ENCODE measurements around the gene TUT1. TPM values are rescaled to one million over a fixed set of nuclear protein-coding genes. Genes with fewer than 3 reads are reported as not detected.
A peak's percentile ranks its signal among the peaks of the same experiment; 100 is the strongest.

Gene TUT1
- total RNA-seq, 2 donors from 2014 or later: 11.1 to 26.2 TPM

DNA sequence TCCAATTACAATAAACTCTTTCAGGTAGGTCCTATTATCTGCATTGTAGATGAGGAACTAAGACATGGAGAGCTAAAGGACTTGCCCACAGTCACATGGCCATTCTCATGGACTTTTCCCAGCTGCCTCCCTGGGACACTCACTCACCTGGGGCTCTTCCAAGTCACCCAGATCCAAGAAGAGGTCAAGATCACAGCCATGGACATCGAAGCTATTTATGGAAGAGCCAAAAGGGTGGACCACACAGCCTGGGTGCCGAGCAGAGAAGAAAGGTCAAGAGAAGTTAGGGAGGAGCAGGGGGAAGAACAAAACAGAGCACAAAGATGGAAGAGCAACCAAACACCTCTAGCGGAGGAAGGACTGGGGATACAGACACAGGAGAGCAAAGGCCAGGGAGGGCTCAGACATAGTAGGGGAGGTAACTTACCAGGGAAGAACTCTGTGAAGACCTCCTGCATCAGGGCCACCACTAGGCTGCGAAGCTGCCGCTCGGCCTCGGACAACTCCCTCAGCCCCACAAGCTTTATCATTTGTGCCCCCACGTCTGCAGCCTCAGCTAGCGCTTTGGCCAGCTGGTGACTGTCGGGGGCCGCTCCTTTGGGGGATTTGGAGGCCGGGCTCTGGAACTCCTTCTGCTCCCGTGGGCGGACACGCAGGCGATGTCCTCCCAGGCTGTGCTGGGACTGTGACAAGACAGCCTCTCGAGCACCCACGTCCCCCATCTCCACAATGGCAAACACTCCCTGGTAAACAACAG lies 10.2 kb downstream of the TUT1 start:
- no peaks in the 10 kb centered on the region for H3K27me3 ChIP-seq
- H3K9me3 ChIP-seq: no peaks in the 10 kb centered on the region
- no peak overlapping the region for H3K9ac ChIP-seq (ENCODE audit: low read depth in 2 of 2, low read length in 2 of 2)
- DNase-seq: no peak
- H3K4me3 ChIP-seq: no peak overlapping the region
- no peak overlapping the region for H3K27ac ChIP-seq
- TF ChIP-seq, protein P1, sequence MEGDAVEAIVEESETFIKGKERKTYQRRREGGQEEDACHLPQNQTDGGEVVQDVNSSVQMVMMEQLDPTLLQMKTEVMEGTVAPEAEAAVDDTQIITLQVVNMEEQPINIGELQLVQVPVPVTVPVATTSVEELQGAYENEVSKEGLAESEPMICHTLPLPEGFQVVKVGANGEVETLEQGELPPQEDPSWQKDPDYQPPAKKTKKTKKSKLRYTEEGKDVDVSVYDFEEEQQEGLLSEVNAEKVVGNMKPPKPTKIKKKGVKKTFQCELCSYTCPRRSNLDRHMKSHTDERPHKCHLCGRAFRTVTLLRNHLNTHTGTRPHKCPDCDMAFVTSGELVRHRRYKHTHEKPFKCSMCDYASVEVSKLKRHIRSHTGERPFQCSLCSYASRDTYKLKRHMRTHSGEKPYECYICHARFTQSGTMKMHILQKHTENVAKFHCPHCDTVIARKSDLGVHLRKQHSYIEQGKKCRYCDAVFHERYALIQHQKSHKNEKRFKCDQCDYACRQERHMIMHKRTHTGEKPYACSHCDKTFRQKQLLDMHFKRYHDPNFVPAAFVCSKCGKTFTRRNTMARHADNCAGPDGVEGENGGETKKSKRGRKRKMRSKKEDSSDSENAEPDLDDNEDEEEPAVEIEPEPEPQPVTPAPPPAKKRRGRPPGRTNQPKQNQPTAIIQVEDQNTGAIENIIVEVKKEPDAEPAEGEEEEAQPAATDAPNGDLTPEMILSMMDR (IDR thresholded peaks at IDR 0.05): no peak
- peaks cover 6% of the 10 kb centered on the region for H3K4me1 ChIP-seq
- intact Hi-C loops (cut with DNase I): no loop called here
- H3K36me3 ChIP-seq: no peaks in the 10 kb centered on the region

DNA sequence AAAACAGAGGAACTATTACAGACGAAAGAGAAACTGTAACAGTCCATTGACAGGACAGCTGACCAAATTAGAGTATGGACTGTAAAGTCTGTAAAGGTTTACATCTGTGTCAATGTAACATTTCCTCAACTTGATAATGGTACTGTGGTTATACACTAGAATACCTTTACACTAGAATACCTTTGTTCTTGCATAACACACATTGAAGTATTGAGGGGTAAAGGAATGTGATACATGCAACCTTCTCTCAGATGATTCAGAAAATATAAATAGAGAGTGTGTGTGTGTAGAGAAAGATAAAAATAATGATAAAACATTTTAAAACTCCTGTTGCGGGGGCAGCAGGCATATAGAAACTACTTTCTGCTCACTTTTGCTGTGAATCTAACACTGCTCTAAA lies 12.1 kb downstream of the TUT1 start:
- no peak overlapping the region for H3K9ac ChIP-seq (ENCODE audit: low read depth in 2 of 2, low read length in 2 of 2)
- TF ChIP-seq, protein P1 (IDR thresholded peaks at IDR 0.05): no peak
- intact Hi-C loops (cut with DNase I): no loop called here
- H3K36me3 ChIP-seq: no peaks in the 10 kb centered on the region
- no peak overlapping the region for H3K4me3 ChIP-seq
- H3K4me1 ChIP-seq: peaks cover 18% of the 10 kb centered on the region
- H3K27me3 ChIP-seq: no peaks in the 10 kb centered on the region
- no peak for DNase-seq
- no peaks in the 10 kb centered on the region for H3K9me3 ChIP-seq
- no peak overlapping the region for H3K27ac ChIP-seq

DNA sequence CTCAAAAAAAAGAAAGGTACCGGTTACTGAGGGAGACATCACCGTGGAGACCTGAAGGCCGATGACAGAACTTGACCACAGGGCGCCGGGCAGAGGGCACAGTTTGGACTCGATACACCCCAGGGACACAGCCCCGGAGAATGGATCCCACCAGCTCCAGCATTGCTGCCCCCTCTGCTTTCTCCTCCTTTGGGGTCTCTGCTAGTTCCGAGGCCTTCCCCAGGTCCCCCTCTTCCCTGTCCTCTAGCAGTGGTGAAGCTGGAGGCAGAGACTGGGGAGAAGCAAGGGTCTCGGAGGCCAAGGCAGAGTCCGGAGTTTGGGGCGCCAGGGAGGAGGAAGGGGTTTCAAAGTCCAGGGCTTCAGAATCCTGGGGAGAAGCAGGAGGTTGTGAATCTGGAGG lies 12.8 kb downstream of the TUT1 start:
- Histone ChIP-seq H3K36me3 (no peaks in the 10 kb centered on the region), H3K4me3 (no peak overlapping the region), H3K9ac (ENCODE audit: low read depth in 2 of 2, low read length in 2 of 2) (no peak overlapping the region), H3K4me1 (peaks cover 18% of the 10 kb centered on the region), H3K27me3 (no peaks in the 10 kb centered on the region), H3K27ac (no peak overlapping the region), H3K9me3 (no peaks in the 10 kb centered on the region)
- TF ChIP-seq, protein P1 (IDR thresholded peaks at IDR 0.05): no peak
- intact Hi-C loops (cut with DNase I): no loop called here
- DNase-seq: no peak

DNA sequence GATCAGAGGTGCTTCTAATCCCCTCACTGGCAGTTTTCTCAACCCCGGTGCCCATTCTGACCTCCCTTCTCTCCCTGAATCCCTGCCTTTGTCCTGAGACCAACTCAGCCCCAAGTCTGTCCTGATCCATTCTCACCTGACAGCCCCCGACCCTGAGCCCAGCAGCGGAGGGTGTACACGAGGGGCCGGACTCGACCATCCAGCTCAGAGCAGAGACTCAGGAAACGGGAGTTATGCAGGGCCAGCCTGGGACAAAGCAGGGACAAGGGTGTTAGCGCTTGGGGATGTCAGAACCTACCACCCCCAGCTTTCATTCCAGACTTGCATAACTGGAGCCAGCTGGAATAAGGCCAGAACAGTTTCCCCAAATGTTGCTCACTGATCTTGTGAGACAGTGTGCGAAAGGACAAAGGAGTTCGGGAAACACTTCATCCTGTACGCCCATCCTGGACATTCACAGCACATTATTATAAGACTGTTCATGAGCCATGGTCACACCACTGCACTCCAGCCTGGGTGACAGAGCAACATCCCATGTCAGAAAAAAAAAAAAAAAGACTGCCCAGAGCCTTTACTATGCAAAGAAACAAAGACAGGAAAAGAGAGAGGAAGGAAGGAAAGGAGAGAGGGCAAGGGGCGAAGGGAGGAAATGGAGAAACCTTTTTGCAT lies 14.1 kb downstream of the TUT1 start:
- Histone ChIP-seq H3K27me3 (no peaks in the 10 kb centered on the region), H3K27ac (peak overlapping the region; percentile 48), H3K9ac (ENCODE audit: low read depth in 2 of 2, low read length in 2 of 2) (peak overlapping the region in 1 of 2 donors; percentile 98), H3K36me3 (no peaks in the 10 kb centered on the region), H3K4me3 (no peak overlapping the region), H3K9me3 (no peaks in the 10 kb centered on the region), H3K4me1 (peaks cover 18% of the 10 kb centered on the region)
- TF ChIP-seq, protein P1 (IDR thresholded peaks at IDR 0.05): no peak
- intact Hi-C loops (cut with DNase I): no loop called here
- no peak for DNase-seq

DNA sequence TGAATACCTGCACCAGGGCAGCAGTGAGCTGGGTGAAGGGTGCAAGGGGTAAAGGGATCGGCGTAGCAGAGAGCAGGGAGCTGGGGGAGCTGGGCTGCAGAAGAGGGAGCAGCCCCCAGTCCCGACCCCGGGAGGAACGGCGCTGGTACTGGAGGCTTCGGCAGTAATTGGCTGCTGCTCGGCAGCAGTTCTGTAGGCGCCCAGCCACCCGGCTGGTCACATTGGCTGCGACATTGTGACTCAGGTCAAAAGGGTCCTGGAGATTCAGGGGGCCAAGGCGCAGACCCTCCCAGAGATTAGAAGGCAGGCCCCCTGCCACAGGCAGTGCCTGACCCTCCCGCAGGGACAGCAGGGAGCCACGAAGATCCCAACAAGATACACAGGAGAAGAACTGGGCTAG lies 15.5 kb downstream of the TUT1 start:
- no peak for DNase-seq
- no peaks in the 10 kb centered on the region for H3K27me3 ChIP-seq
- no peaks in the 10 kb centered on the region for H3K36me3 ChIP-seq
- H3K9me3 ChIP-seq: no peaks in the 10 kb centered on the region
- H3K4me1 ChIP-seq: peaks cover 18% of the 10 kb centered on the region
- H3K27ac ChIP-seq: peak overlapping the region; percentile 89
- peak overlapping the region in 1 of 2 donors; percentile 98 for H3K9ac ChIP-seq (ENCODE audit: low read depth in 2 of 2, low read length in 2 of 2)
- H3K4me3 ChIP-seq: no peak overlapping the region
- intact Hi-C loops (cut with DNase I): no loop called here
- TF ChIP-seq, protein P1 (IDR thresholded peaks at IDR 0.05): no peak
